ENCODE measurements around the gene BMPR2.

DNA sequence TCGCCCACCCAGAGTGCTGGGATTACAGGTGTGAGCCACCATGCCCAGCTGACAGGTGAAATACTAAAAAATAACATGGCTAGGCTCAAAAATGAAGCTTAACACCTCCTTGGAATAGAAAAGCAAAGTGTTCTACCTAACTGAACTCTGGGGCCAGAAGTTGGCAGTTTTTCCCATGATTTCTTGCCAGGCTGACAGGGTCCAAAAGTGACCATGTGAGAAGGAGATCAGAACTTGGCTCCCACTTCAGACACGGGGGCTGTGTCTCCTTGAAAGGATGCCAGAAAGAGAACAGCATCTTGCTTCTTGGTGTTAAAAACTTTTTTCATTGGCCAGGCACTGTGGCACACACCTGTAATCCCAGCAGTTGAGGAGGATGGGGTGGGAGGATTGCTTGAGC, 47.0 kb downstream of the BMPR2 start:
- no peak for TF ChIP-seq EZH2 (IDR thresholded peaks at IDR 0.05; ENCODE audit: borderline replicate concordance, low read depth, low read length, poor library complexity, severe bottlenecking)
- TF ChIP-seq, protein P1, sequence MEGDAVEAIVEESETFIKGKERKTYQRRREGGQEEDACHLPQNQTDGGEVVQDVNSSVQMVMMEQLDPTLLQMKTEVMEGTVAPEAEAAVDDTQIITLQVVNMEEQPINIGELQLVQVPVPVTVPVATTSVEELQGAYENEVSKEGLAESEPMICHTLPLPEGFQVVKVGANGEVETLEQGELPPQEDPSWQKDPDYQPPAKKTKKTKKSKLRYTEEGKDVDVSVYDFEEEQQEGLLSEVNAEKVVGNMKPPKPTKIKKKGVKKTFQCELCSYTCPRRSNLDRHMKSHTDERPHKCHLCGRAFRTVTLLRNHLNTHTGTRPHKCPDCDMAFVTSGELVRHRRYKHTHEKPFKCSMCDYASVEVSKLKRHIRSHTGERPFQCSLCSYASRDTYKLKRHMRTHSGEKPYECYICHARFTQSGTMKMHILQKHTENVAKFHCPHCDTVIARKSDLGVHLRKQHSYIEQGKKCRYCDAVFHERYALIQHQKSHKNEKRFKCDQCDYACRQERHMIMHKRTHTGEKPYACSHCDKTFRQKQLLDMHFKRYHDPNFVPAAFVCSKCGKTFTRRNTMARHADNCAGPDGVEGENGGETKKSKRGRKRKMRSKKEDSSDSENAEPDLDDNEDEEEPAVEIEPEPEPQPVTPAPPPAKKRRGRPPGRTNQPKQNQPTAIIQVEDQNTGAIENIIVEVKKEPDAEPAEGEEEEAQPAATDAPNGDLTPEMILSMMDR (conservative IDR thresholded peaks at IDR 0.05; ENCODE audit: low read depth, low read length), result no peak
